Esophagus squamous epithelium (tissue), 5 donors: ENCODE data around the gene PGP. TPM values are rescaled to one million over a fixed set of nuclear protein-coding genes. Genes with fewer than 3 reads are reported as not detected.

ENCODE experiments used
- DNase-seq: peaks from one replicate; lab custom pipeline; 2025; lab: John Stamatoyannopoulos, UW
- H3K27ac ChIP-seq, 4 donors: fragments of 200-600 bp; sonication (generic); one replicate each; pipeline ENCODE4 v1.5.1; 2016 to 2019; ENCODE audit warnings: mild to moderate bottlenecking in 1 of 4
- H3K27me3 ChIP-seq, 4 donors: fragments of 200-600 bp; sonication (generic); 1 replicate in 3 of 4; 2 replicates in 1 of 4; pipeline versions ENCODE4 v1.5.1 to v1.6.0; 2017 to 2021; ENCODE audit warnings: antibody characterized with exemption in 1 of 4
- H3K36me3 ChIP-seq, 3 donors: fragments of 200-600 bp; sonication (generic); one replicate each; pipeline ENCODE4 v1.5.1; 2016 to 2019
- H3K4me1 ChIP-seq, 3 donors: fragments of 200-600 bp; sonication (generic); one replicate each; pipeline ENCODE4 v1.5.1; 2017 to 2019
- H3K4me3 ChIP-seq, 4 donors: fragments of 200-600 bp; sonication (generic); 1 replicate in 3 of 4; 2 replicates in 1 of 4; pipeline ENCODE4 v1.5.1; 2016 to 2019; ENCODE audit warnings: mild to moderate bottlenecking in 2 of 4, moderate library complexity in 1 of 4
- H3K9me3 ChIP-seq, 3 donors: fragments of 200-600 bp; sonication (generic); one replicate each; pipeline ENCODE4 v1.5.1; 2016 to 2019
- CTCF ChIP-seq, 6 experiments: fragments of 450-650 bp in 4 of 6; fragments of 200-600 bp in 2 of 6; sonication (generic) in 2 of 6; IDR thresholded peaks; one replicate each; pipeline ENCODE4 v1.5.1; 2016 to 2019; ENCODE audit warnings: antibody characterized with exemption in 6 of 6, mild to moderate bottlenecking in 4 of 6, moderate library complexity in 4 of 6
- POLR2A ChIP-seq, 4 donors: fragments of 450-650 bp; IDR thresholded peaks; one replicate each; pipeline ENCODE4 v1.6.1; 2017; ENCODE audit warnings: antibody characterized with exemption in 4 of 4, mild to moderate bottlenecking in 4 of 4, moderate library complexity in 3 of 4
- WGBS, 2 donors: methylation state at CpG; one replicate each; pipeline ENCODE4 v1.1.5; 2018; 5-methylcytosine and 5-hydroxymethylcytosine counted together
- intact Hi-C: fragments of 100-400 bp; cut with DNase I; formaldehyde crosslinking; loops from one replicate; pipeline ENCODE4 v1.15.0; 2022
- total RNA-seq, 4 donors: library from RNA; depleted of rRNA; stranded (reverse); fragments of >200 nt; gene quantifications; one replicate each; pipeline ENCODE4 v1.1.0, GENCODE V29; 2016
- donor health status: DM: yes; HTN: yes; CAD: no.

The PGP gene
- total RNA-seq, 4 donors from 2014 or later = 5.5 to 14.2 (median 7.4) TPM

- no peak for DNase-seq
- intact Hi-C loops = no loop called here
Observed at GRCh38 chr16:2179107-2179501, 35.5 kb downstream of the PGP start.

GRCh38 chr16:2178321-2179106, 36.1 kb downstream of the PGP start:
- no peaks in the 10 kb centered on the region for H3K27me3 ChIP-seq
- H3K27ac ChIP-seq = no peak overlapping the region
- H3K4me1 ChIP-seq = peaks cover 0 to 44% (median 15%) of the 10 kb centered on the region in 3 donors
- 20 to 60% methylated on average over 1 of the region's 106 CpGs for WGBS, 2 donors
- peaks cover 26 to 50% (median 27%) of the 10 kb centered on the region in 3 donors for H3K36me3 ChIP-seq
- H3K4me3 ChIP-seq = no peak overlapping the region
- intact Hi-C loops = no loop called here
- DNase-seq = no peak
- H3K9me3 ChIP-seq = no peaks in the 10 kb centered on the region
- no peak for TF ChIP-seq POLR2A (IDR thresholded peaks at IDR 0.05)
- TF ChIP-seq CTCF (IDR thresholded peaks at IDR 0.05) = no peak

More at GRCh38 chr16:2179107-2179501, 35.5 kb downstream of the PGP start:
- Histone ChIP-seq H3K9me3 (no peaks in the 10 kb centered on the region), H3K4me3 (peak overlapping the region in 1 of 4 donors; percentile 27), H3K27ac (peak overlapping the region in 1 of 4 donors; percentile 21), H3K4me1 (peaks cover 0 to 38% (median 15%) of the 10 kb centered on the region in 3 donors), H3K36me3 (peaks cover 21 to 45% (median 23%) of the 10 kb centered on the region in 3 donors), H3K27me3 (no peaks in the 10 kb centered on the region)
- 63% methylated on average over 27 of the region's 50 CpGs; no CpG with 5 or more reads in 1 of the 2 donors for WGBS, 2 donors
- TF ChIP-seq POLR2A (IDR thresholded peaks at IDR 0.05) (no peak), CTCF (IDR thresholded peaks at IDR 0.05) (no peak)

- H3K4me3 ChIP-seq = no peak overlapping the region
- TF ChIP-seq CTCF (IDR thresholded peaks at IDR 0.05) (no peak), POLR2A (IDR thresholded peaks at IDR 0.05) (no peak)
- H3K27ac ChIP-seq = no peak overlapping the region
- H3K9me3 ChIP-seq = no peaks in the 10 kb centered on the region
- no peaks in the 10 kb centered on the region for H3K27me3 ChIP-seq
- 94 to 96% methylated on average over 7 to 8 of the region's 20 CpGs for WGBS, 2 donors
- DNase-seq = no peak
- intact Hi-C loops = no loop called here
- peaks cover 34 to 60% (median 36%) of the 10 kb centered on the region in 3 donors for H3K36me3 ChIP-seq
- peaks cover 0 to 47% (median 15%) of the 10 kb centered on the region in 3 donors for H3K4me1 ChIP-seq
Observed at GRCh38 chr16:2177561-2177960, 37.1 kb downstream of the PGP start.

GRCh38 chr16:2177101-2177500, 37.5 kb downstream of the PGP start:
- Histone ChIP-seq H3K4me3 (no peak overlapping the region), H3K27me3 (no peaks in the 10 kb centered on the region), H3K9me3 (no peaks in the 10 kb centered on the region), H3K4me1 (peaks cover 0 to 47% (median 15%) of the 10 kb centered on the region in 3 donors), H3K36me3 (peaks cover 34 to 65% (median 41%) of the 10 kb centered on the region in 3 donors), H3K27ac (no peak overlapping the region)
- WGBS, 2 donors = 81 to 100% methylated on average over 1 to 8 of the region's 18 CpGs
- intact Hi-C loops = no loop called here
- no peak for DNase-seq
- TF ChIP-seq CTCF (IDR thresholded peaks at IDR 0.05) (no peak), POLR2A (IDR thresholded peaks at IDR 0.05) (no peak)

GRCh38 chr16:2176047-2176446, 38.6 kb downstream of the PGP start:
- Histone ChIP-seq H3K27ac (peak overlapping the region in 1 of 4 donors; percentile 13), H3K36me3 (peaks cover 34 to 75% (median 43%) of the 10 kb centered on the region in 3 donors), H3K4me1 (peaks cover 0 to 53% (median 15%) of the 10 kb centered on the region in 3 donors), H3K27me3 (no peaks in the 10 kb centered on the region), H3K9me3 (no peaks in the 10 kb centered on the region), H3K4me3 (no peak overlapping the region)
- TF ChIP-seq CTCF (IDR thresholded peaks at IDR 0.05) (no peak), POLR2A (IDR thresholded peaks at IDR 0.05) (no peak)
- no CpG with 5 or more reads among the region's 23 CpGs for WGBS, 2 donors
- intact Hi-C loops = no loop called here
- DNase-seq = no peak
